Measurements from ENCODE around the gene TTC38.

The TTC38 gene

DNA sequence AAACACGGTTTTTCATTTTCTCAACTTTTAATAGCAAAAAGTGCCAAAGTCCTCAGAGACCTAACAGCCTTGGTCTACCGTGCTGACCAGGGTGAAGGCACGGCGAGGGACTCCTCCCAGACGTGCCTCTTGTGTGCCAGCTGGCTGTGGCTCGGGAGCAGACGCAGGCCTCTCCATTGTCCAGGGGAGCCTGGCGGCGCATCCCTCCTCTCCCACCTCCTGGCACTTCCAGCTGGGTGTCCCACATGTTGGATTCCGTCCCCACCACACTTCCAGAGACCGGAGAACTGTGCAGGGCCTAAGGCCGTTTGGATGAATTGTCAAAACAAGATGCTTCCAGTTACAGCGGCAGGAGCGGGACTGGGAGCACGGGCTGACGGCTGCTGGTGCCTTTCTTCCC lies 29.3 kb upstream of the TTC38 start:
- H3K4me1 ChIP-seq (ENCODE audit: control insufficient read depth in 1 of 2, insufficient read depth in 2 of 2, low read length in 2 of 2): no peaks in the 10 kb centered on the region
- no peak overlapping the region for H3K14ac ChIP-seq (ENCODE audit: low read length)
- DNase-seq: no peak
- no peak overlapping the region for H3K27ac ChIP-seq (ENCODE audit: low read depth, low read length)
- H3K27me3 ChIP-seq (ENCODE audit: insufficient read depth, low read length): no peaks in the 10 kb centered on the region
- H3K23ac ChIP-seq (ENCODE audit: low read length): no peak overlapping the region
- no peak overlapping the region for H2BK120ac ChIP-seq (ENCODE audit: insufficient read depth, low read length, poor library complexity)
- WGBS (ENCODE audit: extremely low coverage, insufficient coverage, insufficient read length): no CpG with 5 or more reads among the region's 16 CpGs
- no peaks in the 10 kb centered on the region for H3K79me2 ChIP-seq (ENCODE audit: control insufficient read depth, insufficient read depth, low read length, poor library complexity)
- H2BK12ac ChIP-seq (ENCODE audit: low read length): no peak overlapping the region
- no peak overlapping the region for H2AK5ac ChIP-seq (ENCODE audit: low read length)
- H3K4me3 ChIP-seq (ENCODE audit: low read depth, low read length): no peak overlapping the region
- no peaks in the 10 kb centered on the region for H3K9me3 ChIP-seq (ENCODE audit: insufficient read depth, low read depth, low read length)
- no peak overlapping the region for H3K9ac ChIP-seq (ENCODE audit: low read length)
- no peak overlapping the region for H4K12ac ChIP-seq (ENCODE audit: low read depth, low read length)
- no peak overlapping the region for H3K18ac ChIP-seq (ENCODE audit: low read length)
- no peak overlapping the region for H4K8ac ChIP-seq (ENCODE audit: low read depth, low read length)
- H2BK5ac ChIP-seq (ENCODE audit: low read depth, low read length, poor library complexity): no peak overlapping the region
- H3K4ac ChIP-seq (ENCODE audit: low read depth, low read length): no peak overlapping the region
- H3K79me1 ChIP-seq (ENCODE audit: low read length): no peaks in the 10 kb centered on the region
- peaks cover 0 to 2% of the 10 kb centered on the region in 2 experiments for H3K36me3 ChIP-seq (ENCODE audit: control insufficient read depth in 1 of 2, insufficient read depth in 2 of 2, low read length in 2 of 2)
- H4K91ac ChIP-seq (ENCODE audit: low read depth, low read length): no peak overlapping the region
- H2AFZ ChIP-seq (ENCODE audit: insufficient read depth, low read length, poor library complexity): no peak overlapping the region
- no peak overlapping the region for H3K4me2 ChIP-seq (ENCODE audit: low read length)

DNA sequence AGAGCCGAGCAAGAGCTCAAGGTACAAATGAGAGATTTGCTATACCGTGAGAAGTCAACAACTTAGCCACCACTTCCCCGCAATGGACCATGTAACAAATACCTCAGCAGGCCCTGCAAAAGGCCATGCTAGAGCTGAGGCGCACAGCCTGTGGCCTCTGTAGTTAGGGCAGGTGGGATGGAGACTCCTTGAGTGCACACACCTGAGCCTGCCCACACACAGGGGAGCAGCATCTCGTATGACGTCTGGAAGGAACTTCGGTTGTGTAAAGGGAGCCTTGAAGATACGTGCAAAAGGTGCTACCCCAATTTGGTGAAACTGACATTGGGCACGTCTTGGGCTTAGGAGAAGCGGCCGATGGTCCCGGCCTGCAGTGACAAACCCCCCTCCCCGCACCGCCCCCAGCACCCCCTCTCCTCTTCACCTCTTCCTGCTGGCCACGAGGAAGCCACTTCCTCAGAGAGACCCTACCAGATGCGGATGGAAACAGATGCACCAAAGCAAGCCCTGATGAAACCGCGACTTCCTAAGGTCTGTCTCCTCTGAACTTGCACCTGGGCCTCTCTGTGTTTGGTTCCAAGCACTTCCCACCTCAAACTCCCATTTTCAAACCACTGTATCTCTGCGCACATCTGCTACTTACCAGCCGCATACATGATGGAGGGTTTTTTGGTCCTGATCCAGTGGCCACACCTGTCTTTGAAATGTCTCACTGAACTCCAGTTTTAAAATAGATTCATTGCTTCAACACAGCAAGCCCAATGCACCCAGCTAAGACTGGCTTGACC lies 28.4 kb upstream of the TTC38 start:
- Histone ChIP-seq H2AK5ac (ENCODE audit: low read length) (no peak overlapping the region), H3K4ac (ENCODE audit: low read depth, low read length) (no peak overlapping the region), H2BK120ac (ENCODE audit: insufficient read depth, low read length, poor library complexity) (no peak overlapping the region), H3K79me1 (ENCODE audit: low read length) (no peaks in the 10 kb centered on the region), H2AFZ (ENCODE audit: insufficient read depth, low read length, poor library complexity) (no peak overlapping the region), H3K18ac (ENCODE audit: low read length) (no peak overlapping the region), H3K9me3 (ENCODE audit: insufficient read depth, low read depth, low read length) (no peaks in the 10 kb centered on the region), H3K27me3 (ENCODE audit: insufficient read depth, low read length) (no peaks in the 10 kb centered on the region), H4K12ac (ENCODE audit: low read depth, low read length) (no peak overlapping the region), H3K79me2 (ENCODE audit: control insufficient read depth, insufficient read depth, low read length, poor library complexity) (no peaks in the 10 kb centered on the region), H2BK5ac (ENCODE audit: low read depth, low read length, poor library complexity) (no peak overlapping the region), H3K9ac (ENCODE audit: low read length) (no peak overlapping the region), H3K4me2 (ENCODE audit: low read length) (no peak overlapping the region), H3K27ac (ENCODE audit: low read depth, low read length) (no peak overlapping the region), H3K14ac (ENCODE audit: low read length) (no peak overlapping the region), H3K4me1 (ENCODE audit: control insufficient read depth in 1 of 2, insufficient read depth in 2 of 2, low read length in 2 of 2) (no peaks in the 10 kb centered on the region), H3K23ac (ENCODE audit: low read length) (no peak overlapping the region), H4K91ac (ENCODE audit: low read depth, low read length) (no peak overlapping the region), H3K4me3 (ENCODE audit: low read depth, low read length) (no peak overlapping the region), H3K36me3 (ENCODE audit: control insufficient read depth in 1 of 2, insufficient read depth in 2 of 2, low read length in 2 of 2) (peaks cover under 1 to 2% of the 10 kb centered on the region in 2 experiments), H2BK12ac (ENCODE audit: low read length) (no peak overlapping the region), H4K8ac (ENCODE audit: low read depth, low read length) (no peak overlapping the region)
- WGBS (ENCODE audit: extremely low coverage, insufficient coverage, insufficient read length): no CpG with 5 or more reads among the region's 20 CpGs
- DNase-seq: no peak

GRCh38 chr22:46240073-46240472 lies 27.7 kb upstream of the TTC38 start:
- Histone ChIP-seq H4K12ac (ENCODE audit: low read depth, low read length) (no peak overlapping the region), H3K9ac (ENCODE audit: low read length) (no peak overlapping the region), H2BK5ac (ENCODE audit: low read depth, low read length, poor library complexity) (no peak overlapping the region), H3K14ac (ENCODE audit: low read length) (no peak overlapping the region), H3K23ac (ENCODE audit: low read length) (no peak overlapping the region), H3K4ac (ENCODE audit: low read depth, low read length) (no peak overlapping the region), H3K9me3 (ENCODE audit: insufficient read depth, low read depth, low read length) (no peaks in the 10 kb centered on the region), H2AK5ac (ENCODE audit: low read length) (no peak overlapping the region), H2BK12ac (ENCODE audit: low read length) (no peak overlapping the region), H3K36me3 (ENCODE audit: control insufficient read depth in 1 of 2, insufficient read depth in 2 of 2, low read length in 2 of 2) (peaks cover 5 to 6% of the 10 kb centered on the region in 2 experiments), H4K8ac (ENCODE audit: low read depth, low read length) (no peak overlapping the region), H3K18ac (ENCODE audit: low read length) (no peak overlapping the region), H3K27me3 (ENCODE audit: insufficient read depth, low read length) (no peaks in the 10 kb centered on the region), H3K4me2 (ENCODE audit: low read length) (no peak overlapping the region), H4K91ac (ENCODE audit: low read depth, low read length) (no peak overlapping the region), H3K27ac (ENCODE audit: low read depth, low read length) (no peak overlapping the region), H2AFZ (ENCODE audit: insufficient read depth, low read length, poor library complexity) (no peak overlapping the region), H3K79me2 (ENCODE audit: control insufficient read depth, insufficient read depth, low read length, poor library complexity) (no peaks in the 10 kb centered on the region), H3K79me1 (ENCODE audit: low read length) (no peaks in the 10 kb centered on the region), H3K4me3 (ENCODE audit: low read depth, low read length) (no peak overlapping the region), H3K4me1 (ENCODE audit: control insufficient read depth in 1 of 2, insufficient read depth in 2 of 2, low read length in 2 of 2) (no peaks in the 10 kb centered on the region), H2BK120ac (ENCODE audit: insufficient read depth, low read length, poor library complexity) (no peak overlapping the region)
- DNase-seq: no peak
- no CpG with 5 or more reads among the region's 2 CpGs for WGBS (ENCODE audit: extremely low coverage, insufficient coverage, insufficient read length)

DNA sequence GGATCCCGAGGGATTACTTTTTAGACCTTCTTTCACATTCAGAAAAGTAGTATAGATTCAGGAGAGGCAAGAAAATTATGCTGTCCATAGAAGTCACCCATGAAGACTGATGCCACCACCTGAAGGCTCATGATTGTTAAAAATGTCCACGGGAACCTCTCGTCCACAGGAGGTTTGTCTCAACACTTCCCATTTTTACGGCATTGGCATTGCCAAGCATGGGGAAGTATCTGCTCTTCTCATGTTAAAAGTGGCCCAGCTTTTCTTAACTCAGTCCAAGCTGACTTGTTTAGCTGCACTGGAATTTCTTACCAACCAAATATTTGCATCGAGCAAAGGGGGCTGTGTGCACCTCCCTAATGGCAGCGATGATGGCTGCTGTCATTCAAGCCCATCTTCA lies 27.3 kb upstream of the TTC38 start:
- Histone ChIP-seq H3K4me3 (ENCODE audit: low read depth, low read length) (no peak overlapping the region), H3K27me3 (ENCODE audit: insufficient read depth, low read length) (no peaks in the 10 kb centered on the region), H2AFZ (ENCODE audit: insufficient read depth, low read length, poor library complexity) (no peak overlapping the region), H2BK120ac (ENCODE audit: insufficient read depth, low read length, poor library complexity) (no peak overlapping the region), H3K36me3 (ENCODE audit: control insufficient read depth in 1 of 2, insufficient read depth in 2 of 2, low read length in 2 of 2) (peaks cover 4 to 5% of the 10 kb centered on the region in 2 experiments), H4K12ac (ENCODE audit: low read depth, low read length) (no peak overlapping the region), H3K79me1 (ENCODE audit: low read length) (no peaks in the 10 kb centered on the region), H3K4me1 (ENCODE audit: control insufficient read depth in 1 of 2, insufficient read depth in 2 of 2, low read length in 2 of 2) (no peaks in the 10 kb centered on the region), H3K79me2 (ENCODE audit: control insufficient read depth, insufficient read depth, low read length, poor library complexity) (no peaks in the 10 kb centered on the region), H4K91ac (ENCODE audit: low read depth, low read length) (no peak overlapping the region), H3K14ac (ENCODE audit: low read length) (no peak overlapping the region), H3K4ac (ENCODE audit: low read depth, low read length) (no peak overlapping the region), H2AK5ac (ENCODE audit: low read length) (no peak overlapping the region), H4K8ac (ENCODE audit: low read depth, low read length) (no peak overlapping the region), H3K9ac (ENCODE audit: low read length) (no peak overlapping the region), H3K27ac (ENCODE audit: low read depth, low read length) (no peak overlapping the region), H3K9me3 (ENCODE audit: insufficient read depth, low read depth, low read length) (no peaks in the 10 kb centered on the region), H3K23ac (ENCODE audit: low read length) (no peak overlapping the region), H3K18ac (ENCODE audit: low read length) (no peak overlapping the region), H3K4me2 (ENCODE audit: low read length) (no peak overlapping the region), H2BK5ac (ENCODE audit: low read depth, low read length, poor library complexity) (no peak overlapping the region), H2BK12ac (ENCODE audit: low read length) (no peak overlapping the region)
- no CpG with 5 or more reads among the region's 6 CpGs for WGBS (ENCODE audit: extremely low coverage, insufficient coverage, insufficient read length)
- DNase-seq: no peak

Data from trophoblast cell (in vitro differentiated cells and primary cell).